Esophagus muscularis mucosa (tissue), 4 donors: ENCODE data around the gene PUM2. TPM values are rescaled to one million over a fixed set of nuclear protein-coding genes. Genes with fewer than 3 reads are reported as not detected.
A peak's percentile ranks its signal among the peaks of the same experiment; 100 is the strongest.

ENCODE experiments used
- DNase-seq: peaks from one replicate; pipeline ENCODE4 v3.0.0-alpha.2; 2017; ENCODE audit errors: extremely low spot score
- H3K27ac ChIP-seq, 4 donors: fragments of 200-600 bp; sonication (generic); replicated peaks in 1 of 4; 1 replicate in 3 of 4; 2 replicates in 1 of 4; pipeline ENCODE4 v1.5.1; 2016 to 2019; ENCODE audit warnings: mild to moderate bottlenecking in 1 of 4
- H3K27me3 ChIP-seq, 4 donors: fragments of 200-600 bp; sonication (generic); one replicate each; pipeline versions ENCODE4 v1.5.1 to v1.6.0; 2016 to 2019
- H3K36me3 ChIP-seq, 4 donors: fragments of 200-600 bp; sonication (generic); one replicate each; pipeline ENCODE4 v1.5.1; 2016 to 2019
- H3K4me1 ChIP-seq, 4 donors: fragments of 200-600 bp; sonication (generic); one replicate each; pipeline ENCODE4 v1.5.1; 2016 to 2019
- H3K4me3 ChIP-seq, 4 donors: fragments of 200-600 bp; sonication (generic); 1 replicate in 2 of 4; 2 replicates in 2 of 4; pipeline ENCODE4 v1.5.1; 2016 to 2019; ENCODE audit warnings: mild to moderate bottlenecking in 4 of 4, moderate library complexity in 1 of 4
- H3K9me3 ChIP-seq, 4 donors: fragments of 200-600 bp; sonication (generic); 1 replicate in 3 of 4; 2 replicates in 1 of 4; pipeline ENCODE4 v1.5.1; 2016 to 2019
- EP300 ChIP-seq: sonication (generic); formaldehyde crosslinking; IDR thresholded peaks from one replicate; pipeline ENCODE4 v1.6.1; 2017; ENCODE audit warnings: antibody characterized with exemption
- POLR2A ChIP-seq: fragments of 450-650 bp; IDR thresholded peaks from one replicate; pipeline ENCODE4 v1.6.1; 2017; ENCODE audit warnings: antibody characterized with exemption, moderate library complexity, mild to moderate bottlenecking, low read depth
- POLR2AphosphoS5 ChIP-seq, 2 donors: sonication (generic); formaldehyde crosslinking; IDR thresholded peaks; one replicate each; pipeline ENCODE4 v1.6.1; 2017; ENCODE audit warnings: antibody characterized with exemption in 2 of 2
- WGBS: methylation state at CpG from one replicate; pipeline ENCODE4 v1.1.5; 2018; 5-methylcytosine and 5-hydroxymethylcytosine counted together
- intact Hi-C: fragments of 100-400 bp; cut with DNase I; formaldehyde crosslinking; loops from one replicate; pipeline ENCODE4 v1.15.1; 2023
- total RNA-seq, 4 donors: library from RNA; depleted of rRNA; stranded (reverse); fragments of >200 nt; gene quantifications; one replicate each; pipeline versions ENCODE4 v1.1.0 to v1.2.1, GENCODE V29; 2016
- TF ChIP-seq, protein P1 (sequence below), 3 experiments: fragments of 200-600 bp in 2 of 3; fragments of 450-650 bp in 1 of 3; sonication (generic) in 2 of 3; IDR thresholded peaks; one replicate each; pipeline ENCODE4 v1.5.1; 2017 to 2019; ENCODE audit warnings: antibody characterized with exemption in 3 of 3, mild to moderate bottlenecking in 2 of 3, moderate library complexity in 1 of 3

PUM2 gene
- total RNA-seq, 4 donors from 2014 or later, result 73.7 to 113 (median 93.1) TPM

DNA sequence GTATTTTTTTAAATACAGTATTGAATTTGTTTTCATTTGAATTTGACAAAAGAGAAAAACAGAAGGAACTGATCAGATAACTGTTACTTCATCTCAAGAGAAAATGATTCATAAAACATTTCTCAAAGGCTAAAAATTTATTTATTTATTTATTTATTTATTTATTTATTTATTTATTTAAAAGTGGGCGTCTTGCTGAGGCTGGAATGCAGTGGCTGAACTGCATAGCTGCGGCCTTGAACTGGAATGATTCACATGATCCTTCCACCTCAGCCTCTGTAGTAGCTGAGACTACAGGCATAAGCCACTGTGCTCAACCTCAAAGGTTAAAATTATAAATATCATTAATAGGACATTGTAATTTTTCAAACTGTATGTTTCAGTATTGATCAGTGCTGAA lies 4.5 kb upstream of the PUM2 start:
- no peak for DNase-seq
- intact Hi-C loops, result no loop called here
- no peak overlapping the region for H3K4me3 ChIP-seq
- no peaks in the 10 kb centered on the region for H3K36me3 ChIP-seq
- TF ChIP-seq POLR2AphosphoS5 (IDR thresholded peaks at IDR 0.05), result no peak
- TF ChIP-seq, protein P1, sequence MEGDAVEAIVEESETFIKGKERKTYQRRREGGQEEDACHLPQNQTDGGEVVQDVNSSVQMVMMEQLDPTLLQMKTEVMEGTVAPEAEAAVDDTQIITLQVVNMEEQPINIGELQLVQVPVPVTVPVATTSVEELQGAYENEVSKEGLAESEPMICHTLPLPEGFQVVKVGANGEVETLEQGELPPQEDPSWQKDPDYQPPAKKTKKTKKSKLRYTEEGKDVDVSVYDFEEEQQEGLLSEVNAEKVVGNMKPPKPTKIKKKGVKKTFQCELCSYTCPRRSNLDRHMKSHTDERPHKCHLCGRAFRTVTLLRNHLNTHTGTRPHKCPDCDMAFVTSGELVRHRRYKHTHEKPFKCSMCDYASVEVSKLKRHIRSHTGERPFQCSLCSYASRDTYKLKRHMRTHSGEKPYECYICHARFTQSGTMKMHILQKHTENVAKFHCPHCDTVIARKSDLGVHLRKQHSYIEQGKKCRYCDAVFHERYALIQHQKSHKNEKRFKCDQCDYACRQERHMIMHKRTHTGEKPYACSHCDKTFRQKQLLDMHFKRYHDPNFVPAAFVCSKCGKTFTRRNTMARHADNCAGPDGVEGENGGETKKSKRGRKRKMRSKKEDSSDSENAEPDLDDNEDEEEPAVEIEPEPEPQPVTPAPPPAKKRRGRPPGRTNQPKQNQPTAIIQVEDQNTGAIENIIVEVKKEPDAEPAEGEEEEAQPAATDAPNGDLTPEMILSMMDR (IDR thresholded peaks at IDR 0.05), result no peak
- TF ChIP-seq POLR2A, result no peak
- TF ChIP-seq EP300, result no peak
- WGBS, result 87% methylated on average over 2 of the region's 2 CpGs
- no peaks in the 10 kb centered on the region for H3K27me3 ChIP-seq
- no peaks in the 10 kb centered on the region for H3K9me3 ChIP-seq
- peaks cover 6 to 25% (median 20%) of the 10 kb centered on the region in 4 donors for H3K4me1 ChIP-seq
- H3K27ac ChIP-seq, result no peak overlapping the region

DNA sequence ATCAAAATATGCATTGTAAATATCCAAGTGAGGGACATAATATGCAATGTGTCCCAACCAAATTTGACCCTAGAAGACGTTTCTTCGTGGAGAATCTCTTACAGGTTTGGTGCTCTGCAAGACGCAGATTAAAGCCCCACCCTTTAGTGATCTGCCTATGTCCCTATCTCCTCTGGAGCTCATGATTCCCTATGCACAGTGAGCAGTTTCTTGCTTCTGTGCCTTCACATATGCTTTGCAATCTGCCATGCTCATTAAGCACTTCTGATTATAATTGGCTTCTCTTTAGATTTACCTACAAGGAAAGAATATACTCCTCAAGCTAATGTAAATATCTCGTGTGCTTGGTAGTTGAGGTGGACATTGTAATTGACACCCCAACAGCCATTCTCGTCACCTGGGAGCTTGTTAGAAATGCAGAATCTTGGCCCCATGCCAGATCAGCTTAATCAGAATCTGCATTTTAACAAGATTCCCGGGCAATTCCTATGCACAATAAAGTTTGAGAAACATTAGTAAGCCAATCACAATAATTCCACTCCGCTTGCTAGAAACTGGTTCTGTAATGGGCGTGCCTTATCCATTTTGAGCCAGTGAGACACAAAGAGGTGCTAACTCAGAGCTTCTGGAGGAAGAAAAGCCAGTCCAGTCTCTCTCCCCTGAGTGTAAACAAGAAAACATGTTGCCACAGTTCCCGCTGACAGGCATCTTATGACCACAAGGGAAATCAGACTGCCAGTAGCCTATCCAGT lies 2.8 kb upstream of the PUM2 start:
- H3K27ac ChIP-seq, result peak overlapping the region in 2 of 4 donors; percentile 94 to 96

DNA sequence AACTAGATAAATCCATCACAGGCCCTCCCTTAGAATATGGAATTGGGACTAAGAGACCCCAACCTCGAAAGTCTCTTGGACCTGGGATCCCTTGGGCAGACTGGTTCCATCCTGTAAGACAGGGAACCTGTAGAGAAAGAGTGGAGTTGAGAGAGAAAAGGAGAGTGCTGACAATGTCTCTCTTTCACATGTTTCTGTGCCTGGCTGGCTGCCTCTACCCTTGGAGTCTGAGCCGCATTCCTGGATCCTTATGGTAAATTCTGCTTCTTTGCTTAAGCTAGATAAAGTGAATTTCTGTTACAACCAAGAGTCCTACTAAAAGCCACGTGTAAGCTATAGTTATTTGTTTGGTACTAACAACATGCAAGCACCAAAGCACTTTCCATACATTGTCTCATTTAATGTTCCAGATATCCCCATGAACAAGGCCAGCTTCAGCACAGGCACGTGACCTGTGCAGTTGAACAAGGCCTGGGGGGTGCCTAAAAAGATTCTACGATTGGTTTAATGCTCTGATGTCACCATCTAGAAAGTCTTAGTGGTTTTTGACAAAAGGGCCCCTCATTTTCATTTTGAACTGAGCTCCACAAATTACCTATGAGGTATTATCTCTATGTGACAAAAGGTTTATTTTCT lies 2.1 kb upstream of the PUM2 start:
- DNase-seq, result peak; percentile 68
- intact Hi-C loops, result no loop called here
- peak overlapping the region; percentile 90 to 96 (median 95) for H3K27ac ChIP-seq
- H3K4me1 ChIP-seq, result peaks cover 24 to 43% (median 39%) of the 10 kb centered on the region in 4 donors
- H3K9me3 ChIP-seq, result no peaks in the 10 kb centered on the region
- H3K27me3 ChIP-seq, result no peaks in the 10 kb centered on the region
- TF ChIP-seq POLR2A (no peak), EP300 (no peak), POLR2AphosphoS5 (IDR thresholded peaks at IDR 0.05) (no peak)
- TF ChIP-seq, protein P1 (IDR thresholded peaks at IDR 0.05), result no peak
- WGBS, result 66% methylated on average over 5 of the region's 5 CpGs
- no peaks in the 10 kb centered on the region for H3K36me3 ChIP-seq
- no peak overlapping the region for H3K4me3 ChIP-seq

More for the DNA sequence above, 2.8 kb upstream of the PUM2 start:
- H3K4me1 ChIP-seq, result peaks cover 17 to 36% (median 31%) of the 10 kb centered on the region in 4 donors
- 89% methylated on average over 9 of the region's 9 CpGs for WGBS
- no peak for DNase-seq
- no peaks in the 10 kb centered on the region for H3K9me3 ChIP-seq
- H3K36me3 ChIP-seq, result no peaks in the 10 kb centered on the region
- no peak overlapping the region for H3K4me3 ChIP-seq
- intact Hi-C loops, result no loop called here
- TF ChIP-seq, protein P1 (IDR thresholded peaks at IDR 0.05), result no peak
- TF ChIP-seq POLR2AphosphoS5 (IDR thresholded peaks at IDR 0.05) (no peak), EP300 (no peak), POLR2A (no peak)
- no peaks in the 10 kb centered on the region for H3K27me3 ChIP-seq

DNA sequence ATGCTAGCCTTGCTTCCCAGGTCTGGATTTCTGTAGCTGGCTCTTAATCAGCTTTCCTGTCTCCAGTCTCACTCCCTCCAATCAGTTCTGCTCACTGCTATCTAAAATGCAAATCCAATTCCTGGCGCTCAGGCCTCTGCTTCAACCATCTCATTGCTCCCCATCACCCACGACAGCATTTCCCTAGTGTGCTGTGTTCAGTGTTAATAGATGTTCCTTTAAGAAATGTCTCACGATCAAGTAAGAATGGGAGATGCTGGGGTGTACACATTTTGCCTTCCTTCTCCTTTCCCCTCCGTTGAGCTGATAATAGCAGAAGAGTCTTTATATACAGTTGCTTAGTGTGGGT lies 1.6 kb upstream of the PUM2 start:
- Histone ChIP-seq H3K9me3 (no peaks in the 10 kb centered on the region), H3K4me3 (no peak overlapping the region), H3K4me1 (peaks cover 26 to 48% (median 44%) of the 10 kb centered on the region in 4 donors), H3K36me3 (no peaks in the 10 kb centered on the region), H3K27ac (peak overlapping the region; percentile 90 to 96 (median 95)), H3K27me3 (no peaks in the 10 kb centered on the region)
- intact Hi-C loops, result no loop called here
- TF ChIP-seq POLR2AphosphoS5 (IDR thresholded peaks at IDR 0.05) (no peak), EP300 (no peak), POLR2A (no peak)
- TF ChIP-seq, protein P1 (IDR thresholded peaks at IDR 0.05), result no peak
- 55% methylated on average over 4 of the region's 4 CpGs for WGBS
- DNase-seq, result no peak
